H9 (cell line): ENCODE data around the gene ITIH4. TPM values are rescaled to one million over a fixed set of nuclear protein-coding genes. Genes with fewer than 3 reads are reported as not detected.

Experiments used
- DNase-seq: peaks from one replicate; pipeline ENCODE4 v3.0.0-alpha.2; 2017
- H2AFZ ChIP-seq: one replicate; pipeline ENCODE4 v1.6.1; 2013; ENCODE audit warnings: mild to moderate bottlenecking, low read length, control low read depth, moderate library complexity
- H2AK5ac ChIP-seq: 2 replicates; pipeline ENCODE4 v1.6.1; 2013; ENCODE audit warnings: low read length, control low read depth, mixed read lengths; ENCODE audit not compliant: insufficient read length
- H2BK120ac ChIP-seq: one replicate; pipeline ENCODE4 v1.6.1; 2013; ENCODE audit warnings: low read depth, mild to moderate bottlenecking, low read length, control low read depth, inconsistent platforms; ENCODE audit not compliant: poor library complexity, severe bottlenecking
- H2BK12ac ChIP-seq: 2 replicates; pipeline ENCODE4 v1.6.1; 2013; ENCODE audit warnings: low read length, control low read depth, mixed read lengths, low read depth; ENCODE audit not compliant: insufficient read length
- H2BK15ac ChIP-seq: 2 replicates; pipeline ENCODE4 v1.6.1; 2013; ENCODE audit warnings: low read depth, low read length, control low read depth
- H2BK20ac ChIP-seq: one replicate; pipeline ENCODE4 v1.6.1; 2013; ENCODE audit warnings: low read depth, mild to moderate bottlenecking, low read length, control low read depth, inconsistent platforms; ENCODE audit not compliant: poor library complexity, severe bottlenecking
- H2BK5ac ChIP-seq: 2 replicates; pipeline ENCODE4 v1.6.1; 2013; ENCODE audit warnings: low read length, control low read depth, mixed read lengths; ENCODE audit not compliant: insufficient read length
- H3K14ac ChIP-seq: 2 replicates; pipeline ENCODE4 v1.6.1; 2013; ENCODE audit warnings: low read length, control low read depth; ENCODE audit not compliant: insufficient read depth
- H3K18ac ChIP-seq: 2 replicates; pipeline ENCODE4 v1.6.1; 2013; ENCODE audit warnings: low read depth, mild to moderate bottlenecking, mixed read lengths, low read length, control low read depth; ENCODE audit not compliant: insufficient read length
- H3K23ac ChIP-seq: 2 replicates; pipeline ENCODE4 v1.6.1; 2013; ENCODE audit warnings: low read length, control low read depth, mixed read lengths, low read depth; ENCODE audit not compliant: insufficient read length
- H3K23me2 ChIP-seq: 2 replicates; pipeline ENCODE4 v1.6.1; 2013; ENCODE audit warnings: low read depth, mild to moderate bottlenecking, mixed read lengths, low read length, control low read depth; ENCODE audit not compliant: insufficient read length, poor library complexity, severe bottlenecking
- H3K27ac ChIP-seq: 2 replicates; pipeline ENCODE4 v1.5.1; 2013; ENCODE audit warnings: low read length, control low read depth, mixed read lengths, low read depth; ENCODE audit not compliant: insufficient read length
- H3K27me3 ChIP-seq: 2 replicates; pipeline ENCODE4 v1.6.1; 2013; ENCODE audit warnings: low read length, control low read depth, inconsistent platforms; ENCODE audit not compliant: insufficient read depth
- H3K4ac ChIP-seq: 2 replicates; pipeline ENCODE4 v1.6.1; 2013; ENCODE audit warnings: low read depth, mild to moderate bottlenecking, control low read depth, inconsistent platforms, low read length, moderate library complexity
- H3K4me1 ChIP-seq: 2 replicates; pipeline ENCODE4 v1.6.1; 2013; ENCODE audit warnings: low read length, control low read depth, inconsistent platforms; ENCODE audit not compliant: insufficient read depth
- H3K4me2 ChIP-seq: 2 replicates; pipeline ENCODE4 v1.6.1; 2013; ENCODE audit warnings: low read length, control low read depth, mixed read lengths; ENCODE audit not compliant: insufficient read length, insufficient read depth
- H3K56ac ChIP-seq: 2 replicates; pipeline ENCODE4 v1.6.1; 2013; ENCODE audit warnings: low read depth, mild to moderate bottlenecking, mixed read lengths, low read length, control low read depth; ENCODE audit not compliant: insufficient read length
- H3K79me1 ChIP-seq: 2 replicates; pipeline ENCODE4 v1.6.1; 2013; ENCODE audit warnings: low read depth, mild to moderate bottlenecking, moderate library complexity, low read length, control low read depth, inconsistent platforms; ENCODE audit not compliant: insufficient read depth, poor library complexity, severe bottlenecking
- H3K79me2 ChIP-seq: 2 replicates; pipeline ENCODE4 v1.6.1; 2013; ENCODE audit warnings: low read length, control low read depth, inconsistent platforms; ENCODE audit not compliant: insufficient read depth
- H3K9ac ChIP-seq: 2 replicates; pipeline ENCODE4 v1.6.1; 2013; ENCODE audit warnings: low read length, control low read depth, mixed read lengths; ENCODE audit not compliant: insufficient read length; ENCODE audit errors: extremely low read depth
- H3K9me3 ChIP-seq: one replicate; pipeline ENCODE4 v1.6.1; 2013; ENCODE audit warnings: low read depth, low read length, inconsistent platforms; ENCODE audit not compliant: control insufficient read depth
- H3T11ph ChIP-seq: one replicate; pipeline ENCODE4 v1.6.1; 2013; ENCODE audit warnings: mild to moderate bottlenecking, low read length, control low read depth, inconsistent platforms
- H4K20me1 ChIP-seq: one replicate; pipeline ENCODE4 v1.6.1; 2013; ENCODE audit not compliant: control insufficient read depth, insufficient read length, insufficient read depth
- H4K5ac ChIP-seq: 2 replicates; pipeline ENCODE4 v1.6.1; 2013; ENCODE audit warnings: low read depth, mild to moderate bottlenecking, mixed read lengths, low read length, control low read depth; ENCODE audit not compliant: insufficient read length
- H4K8ac ChIP-seq: replicated peaks from 2 replicates; pipeline ENCODE4 v1.6.1; 2013; ENCODE audit warnings: low read length, control low read depth, mixed read lengths, low read depth; ENCODE audit not compliant: insufficient read length
- H4K91ac ChIP-seq: 2 replicates; pipeline ENCODE4 v1.6.1; 2013; ENCODE audit warnings: low read depth, mild to moderate bottlenecking, moderate library complexity, mixed read lengths, low read length, control low read depth; ENCODE audit not compliant: insufficient read length
- H3K27ac Mint-ChIP-seq, 3 experiments: 2 replicates in 2 of 3; 3 replicates in 1 of 3; pipeline ENCODE4 v1.8.0; 2020 to 2021; ENCODE audit warnings: mixed read lengths in 3 of 3, mild to moderate bottlenecking in 1 of 3, moderate library complexity in 1 of 3
- H3K27me3 Mint-ChIP-seq: 2 replicates; pipeline ENCODE4 v1.8.0; 2021; ENCODE audit warnings: low read depth, mild to moderate bottlenecking, moderate library complexity, mixed read lengths
- H3K36me3 Mint-ChIP-seq, 3 experiments: 2 replicates in 2 of 3; 3 replicates in 1 of 3; pipeline ENCODE4 v1.8.0; 2020 to 2021; ENCODE audit warnings: low read depth in 3 of 3, mixed read lengths in 3 of 3; ENCODE audit not compliant: insufficient read depth in 1 of 3
- H3K4me1 Mint-ChIP-seq, 2 experiments: 2 replicates each; pipeline ENCODE4 v1.8.0; 2020; ENCODE audit warnings: mixed read lengths in 2 of 2
- H3K4me3 Mint-ChIP-seq, 2 experiments: 2 replicates in 1 of 2; 3 replicates in 1 of 2; pipeline ENCODE4 v1.8.0; 2020 to 2021; ENCODE audit warnings: mild to moderate bottlenecking in 2 of 2, mixed read lengths in 2 of 2, moderate library complexity in 1 of 2
- H3K9me3 Mint-ChIP-seq, 2 experiments: 2 replicates in 1 of 2; 3 replicates in 1 of 2; pipeline ENCODE4 v1.8.0; 2020; ENCODE audit warnings: mild to moderate bottlenecking in 2 of 2, mixed read lengths in 2 of 2, moderate library complexity in 1 of 2
- WGBS: extraction: QIAGEN DNeasy Blood & Tissue Kit; methylation state at CpG from one replicate; pipeline ENCODE4 v1.1.7; 2013; ENCODE audit warnings: missing lambda C conversion rate, low lambda C conversion rate, mixed read lengths; ENCODE audit not compliant: insufficient read length; ENCODE audit errors: extremely low coverage; 5-methylcytosine and 5-hydroxymethylcytosine counted together
- total RNA-seq: library from RNA; stranded (reverse); gene quantifications from 2 replicates; pipeline ENCODE4 v1.2.1, GENCODE V29; 2021
- TF ChIP-seq, protein P1 (sequence below): fragments of 200-600 bp; sonication (generic); conservative IDR thresholded peaks from 3 replicates; pipeline ENCODE4 v1.8.0; 2021; ENCODE audit warnings: antibody characterized with exemption, mild to moderate bottlenecking

The ITIH4 gene
- total RNA-seq, 1 experiment from 2014 or later = 3.0 TPM

DNA sequence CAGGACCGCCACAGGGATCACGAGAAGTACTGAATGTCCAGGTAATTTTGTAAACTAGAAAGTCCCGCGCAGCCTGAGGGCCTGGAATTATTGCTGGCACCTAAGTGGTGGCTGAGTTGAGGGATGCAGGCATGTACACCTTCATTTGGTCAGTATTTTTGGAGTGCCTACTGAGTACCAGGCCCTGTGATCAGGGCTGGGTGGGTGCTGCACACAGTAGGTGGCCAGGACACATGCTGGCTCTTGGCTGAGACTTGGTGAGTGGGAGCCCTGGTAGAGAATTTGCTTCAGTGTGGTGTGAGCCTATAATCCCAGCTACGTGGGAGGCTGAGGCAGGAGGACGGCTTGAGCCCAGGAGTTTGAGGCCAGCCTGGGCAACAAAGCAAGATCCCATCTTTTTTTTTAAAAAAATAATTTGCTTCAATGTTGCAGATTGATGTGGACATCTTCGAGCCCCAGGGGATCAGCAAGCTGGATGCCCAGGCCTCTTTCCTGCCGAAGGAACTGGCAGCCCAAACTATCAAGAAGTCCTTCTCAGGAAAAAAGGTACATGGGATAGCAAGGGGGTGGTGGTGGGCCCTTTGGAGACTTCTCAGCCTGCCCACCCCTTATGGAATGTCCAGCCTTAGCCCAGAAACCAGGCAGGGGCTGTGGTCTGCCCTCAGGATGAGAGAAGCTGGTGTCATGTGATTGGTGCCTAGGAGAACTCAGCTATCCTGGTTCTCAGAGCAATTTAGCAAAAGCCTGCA is 50.5 kb downstream of the ITIH4 start:
- Histone ChIP-seq H3K23ac (no peak overlapping the region), H2BK5ac (no peak overlapping the region), H3K18ac (no peak overlapping the region), H3K4me1 (peaks cover 3% of the 10 kb centered on the region), H3K79me2 (no peaks in the 10 kb centered on the region), H3K27ac (no peak overlapping the region), H3K23me2 (no peaks in the 10 kb centered on the region), H2BK15ac (no peak overlapping the region), H4K5ac (no peak overlapping the region), H3K14ac (no peak overlapping the region), H3K4ac (no peak overlapping the region), H2BK12ac (no peak overlapping the region), H2BK120ac (no peak overlapping the region), H3K9me3 (no peaks in the 10 kb centered on the region), H3K9ac (no peak overlapping the region), H3K79me1 (no peaks in the 10 kb centered on the region), H3T11ph (no peak overlapping the region), H4K8ac (no peak overlapping the region), H3K56ac (no peak overlapping the region), H4K91ac (no peak overlapping the region), H2AK5ac (no peak overlapping the region), H3K4me2 (no peak overlapping the region), H2AFZ (no peak overlapping the region), H2BK20ac (no peak overlapping the region), H4K20me1 (no peaks in the 10 kb centered on the region), H3K27me3 (no peaks in the 10 kb centered on the region)
- Mint-ChIP-seq H3K9me3 (no peaks in the 10 kb centered on the region), H3K36me3 (no peaks in the 10 kb centered on the region; a peak in 1 of 7 replicates), H3K4me3 (no peak overlapping the region), H3K4me1 (peaks cover 12 to 13% of the 10 kb centered on the region in 2 experiments), H3K27ac (no peak overlapping the region), H3K27me3 (peaks cover 13% of the 10 kb centered on the region)
- no CpG with 5 or more reads among the region's 8 CpGs for WGBS
- no peak for DNase-seq
- TF ChIP-seq, protein P1, sequence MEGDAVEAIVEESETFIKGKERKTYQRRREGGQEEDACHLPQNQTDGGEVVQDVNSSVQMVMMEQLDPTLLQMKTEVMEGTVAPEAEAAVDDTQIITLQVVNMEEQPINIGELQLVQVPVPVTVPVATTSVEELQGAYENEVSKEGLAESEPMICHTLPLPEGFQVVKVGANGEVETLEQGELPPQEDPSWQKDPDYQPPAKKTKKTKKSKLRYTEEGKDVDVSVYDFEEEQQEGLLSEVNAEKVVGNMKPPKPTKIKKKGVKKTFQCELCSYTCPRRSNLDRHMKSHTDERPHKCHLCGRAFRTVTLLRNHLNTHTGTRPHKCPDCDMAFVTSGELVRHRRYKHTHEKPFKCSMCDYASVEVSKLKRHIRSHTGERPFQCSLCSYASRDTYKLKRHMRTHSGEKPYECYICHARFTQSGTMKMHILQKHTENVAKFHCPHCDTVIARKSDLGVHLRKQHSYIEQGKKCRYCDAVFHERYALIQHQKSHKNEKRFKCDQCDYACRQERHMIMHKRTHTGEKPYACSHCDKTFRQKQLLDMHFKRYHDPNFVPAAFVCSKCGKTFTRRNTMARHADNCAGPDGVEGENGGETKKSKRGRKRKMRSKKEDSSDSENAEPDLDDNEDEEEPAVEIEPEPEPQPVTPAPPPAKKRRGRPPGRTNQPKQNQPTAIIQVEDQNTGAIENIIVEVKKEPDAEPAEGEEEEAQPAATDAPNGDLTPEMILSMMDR = no peak
